GM18508 (cell line): Measurements from ENCODE around the gene ADSL.

Experiments
- ATAC-seq: cut with Tn5 transposase; IDR thresholded peaks from one replicate; pipeline ENCODE4 v1.9.1; 2021; ENCODE audit warnings: moderate number of reproducible peaks; ENCODE audit not compliant: insufficient read depth, unreplicated experiment

ADSL gene

GRCh38 chr22:40326905-40327735 lies 19.2 kb upstream of the ADSL start:
- no peak for ATAC-seq

GRCh38 chr22:40328546-40329456 lies 17.5 kb upstream of the ADSL start:
- no peak for ATAC-seq

GRCh38 chr22:40329466-40329865 lies 16.8 kb upstream of the ADSL start:
- no peak for ATAC-seq

GRCh38 chr22:40330086-40330485 lies 16.2 kb upstream of the ADSL start:
- ATAC-seq = no peak

GRCh38 chr22:40330615-40331014 lies 15.7 kb upstream of the ADSL start:
- no peak for ATAC-seq

- no peak for ATAC-seq
These were observed 14.6 kb upstream of the ADSL start for GRCh38 chr22:40331706-40332105.

GRCh38 chr22:40332319-40332781 lies 13.9 kb upstream of the ADSL start:
- no peak for ATAC-seq

GRCh38 chr22:40334060-40334459 lies 12.2 kb upstream of the ADSL start:
- no peak for ATAC-seq

- ATAC-seq = no peak
These were observed 11.4 kb upstream of the ADSL start for GRCh38 chr22:40334899-40335298.

GRCh38 chr22:40335358-40335757 lies 10.9 kb upstream of the ADSL start:
- no peak for ATAC-seq

GRCh38 chr22:40340044-40340443 lies 6.3 kb upstream of the ADSL start:
- no peak for ATAC-seq

- no peak for ATAC-seq
These were observed 4.7 kb upstream of the ADSL start for GRCh38 chr22:40341604-40342003.

GRCh38 chr22:40342521-40342920 lies 3.8 kb upstream of the ADSL start:
- no peak for ATAC-seq

- no peak for ATAC-seq
These were observed 1.0 kb upstream of the ADSL start for GRCh38 chr22:40345271-40345670.

- ATAC-seq = no peak
These were observed 500 bp upstream of the ADSL start for GRCh38 chr22:40345815-40346184.

- ATAC-seq = no peak
These were observed 1.0 kb downstream of the ADSL start for GRCh38 chr22:40347300-40347699.

GRCh38 chr22:40348025-40348658 lies 1.8 kb downstream of the ADSL start:
- no peak for ATAC-seq

GRCh38 chr22:40352763-40353162 lies 6.5 kb downstream of the ADSL start:
- no peak for ATAC-seq

GRCh38 chr22:40361100-40361499 lies 14.8 kb downstream of the ADSL start:
- no peak for ATAC-seq

GRCh38 chr22:40363059-40363458 lies 16.8 kb downstream of the ADSL start:
- ATAC-seq = no peak

- no peak for ATAC-seq
These were observed 18.1 kb downstream of the ADSL start for GRCh38 chr22:40364431-40364830.
